ENCODE results near the gene CD300LF. TPM values are rescaled to one million over a fixed set of nuclear protein-coding genes. Genes with fewer than 3 reads are reported as not detected.
A peak's percentile ranks its signal among the peaks of the same experiment; 100 is the strongest.

CD300LF gene
- total RNA-seq, 4 donors from 2014 or later: 1.1 to 1.7 TPM; not detected in 2

DNA sequence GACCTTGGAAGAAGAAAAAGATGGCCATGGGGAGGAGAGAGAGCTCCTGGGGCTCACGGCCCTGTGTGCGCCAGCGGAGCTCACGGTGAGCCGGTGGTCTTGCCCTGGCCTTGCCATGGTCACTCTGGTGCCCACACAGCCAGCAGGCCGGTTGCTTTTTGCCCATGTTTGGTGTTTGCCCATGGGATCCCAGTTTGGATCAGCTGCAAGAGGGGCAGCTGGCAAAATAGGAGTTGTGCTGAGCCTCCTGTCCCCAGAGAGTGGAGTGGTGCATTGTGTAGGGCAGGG, 37.3 kb upstream of the CD300LF start:
- TF ChIP-seq POLR2A (IDR thresholded peaks at IDR 0.05) (no peak), CTCF (IDR thresholded peaks at IDR 0.05) (no peak)
- H3K9me3 ChIP-seq: no peaks in the 10 kb centered on the region
- DNase-seq: no peak
- peaks cover 3 to 63% (median 10%) of the 10 kb centered on the region in 4 donors for H3K4me1 ChIP-seq
- peak overlapping the region; percentile 94 to 98 (median 94) for H3K27ac ChIP-seq
- no peaks in the 10 kb centered on the region for H3K27me3 ChIP-seq
- peaks cover 0 to 3% (median 0%) of the 10 kb centered on the region in 3 donors for H3K36me3 ChIP-seq
- H3K4me3 ChIP-seq: peak overlapping the region; percentile 67 to 99 (median 86)

DNA sequence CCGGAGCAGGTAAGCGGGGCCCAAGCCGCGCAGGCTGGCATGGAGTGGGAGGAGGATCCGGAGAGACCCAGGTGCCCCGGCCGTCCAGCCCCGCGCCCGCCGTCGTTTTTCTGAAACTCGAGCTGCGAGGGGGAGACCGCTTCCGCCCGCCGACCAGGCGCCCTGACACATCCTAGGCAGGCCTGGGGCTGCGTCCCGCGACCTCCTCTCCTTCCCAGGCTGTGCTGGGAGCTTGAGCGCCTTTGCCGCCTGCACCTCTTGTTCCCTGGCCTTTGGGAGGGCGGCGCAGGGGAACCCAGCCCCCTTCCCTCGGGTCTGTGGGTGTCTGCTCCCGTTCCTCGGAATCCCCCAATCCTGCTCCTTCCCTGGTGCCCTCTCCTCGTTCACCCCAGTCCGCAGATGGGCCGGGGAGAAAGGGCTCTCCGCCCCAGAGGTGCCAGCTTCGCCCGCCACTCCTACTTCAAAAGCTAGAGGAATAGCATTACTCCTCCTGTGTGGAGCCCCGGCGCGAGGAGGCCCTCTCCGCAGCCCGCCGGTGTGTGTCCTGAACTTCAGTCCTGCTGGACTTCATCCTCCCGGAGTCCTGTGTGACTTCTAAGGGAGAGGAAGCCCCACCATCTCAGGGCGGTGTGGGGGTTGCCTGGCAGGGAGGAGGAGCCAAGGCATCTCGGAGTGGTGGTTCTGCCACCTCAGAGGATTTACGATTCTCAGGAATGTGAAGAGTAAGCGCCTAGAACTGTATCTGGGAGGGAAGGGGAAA, 36.7 kb upstream of the CD300LF start:
- no peak for TF ChIP-seq CTCF (IDR thresholded peaks at IDR 0.05)
- TF ChIP-seq POLR2A (IDR thresholded peaks at IDR 0.05): peak; percentile 90 to 94
- Histone ChIP-seq H3K27me3 (no peaks in the 10 kb centered on the region), H3K27ac (peak overlapping the region; percentile 94 to 98 (median 94)), H3K4me3 (peak overlapping the region; percentile 67 to 99 (median 86)), H3K9me3 (no peaks in the 10 kb centered on the region), H3K4me1 (peaks cover 3 to 63% (median 12%) of the 10 kb centered on the region in 4 donors), H3K36me3 (no peaks in the 10 kb centered on the region)
- DNase-seq: peak; percentile 49 to 87 (median 83)

GRCh38 chr17:74748529-74749278, 36.0 kb upstream of the CD300LF start, which contains the start of gene NHERF1:
TSS of gene NHERF1 (plus strand) at chr17:74748628. CDS start at chr17:74748847, 219 bp downstream.
- Histone ChIP-seq H3K4me1 (peaks cover 3 to 62% (median 18%) of the 10 kb centered on the region in 4 donors), H3K36me3 (no peaks in the 10 kb centered on the region), H3K27me3 (no peaks in the 10 kb centered on the region), H3K4me3 (peak within 1 kb of the TSS; percentile 67 to 99 (median 86)), H3K27ac (peak within 1 kb of the TSS; percentile 94 to 98 (median 94)), H3K9me3 (no peaks in the 10 kb centered on the region)
- DNase-seq: peak; percentile 96 to 97 (median 97)
- peak; percentile 99 for TF ChIP-seq POLR2A (IDR thresholded peaks at IDR 0.05)
- peak in 3 of 6 experiments; percentile 10 to 23 (median 21) for TF ChIP-seq CTCF (IDR thresholded peaks at IDR 0.05)

GRCh38 chr17:74748279-74748528, 35.5 kb upstream of the CD300LF start:
- no peak for DNase-seq
- H3K9me3 ChIP-seq: no peaks in the 10 kb centered on the region
- no peaks in the 10 kb centered on the region for H3K36me3 ChIP-seq
- peaks cover 3 to 57% (median 21%) of the 10 kb centered on the region in 4 donors for H3K4me1 ChIP-seq
- TF ChIP-seq POLR2A (IDR thresholded peaks at IDR 0.05): no peak
- peak; percentile 6 to 52 (median 37) for TF ChIP-seq CTCF (IDR thresholded peaks at IDR 0.05)
- no peaks in the 10 kb centered on the region for H3K27me3 ChIP-seq
- H3K27ac ChIP-seq: peak overlapping the region; percentile 94 to 98 (median 94)
- H3K4me3 ChIP-seq: peak overlapping the region; percentile 67 to 99 (median 86)

DNA sequence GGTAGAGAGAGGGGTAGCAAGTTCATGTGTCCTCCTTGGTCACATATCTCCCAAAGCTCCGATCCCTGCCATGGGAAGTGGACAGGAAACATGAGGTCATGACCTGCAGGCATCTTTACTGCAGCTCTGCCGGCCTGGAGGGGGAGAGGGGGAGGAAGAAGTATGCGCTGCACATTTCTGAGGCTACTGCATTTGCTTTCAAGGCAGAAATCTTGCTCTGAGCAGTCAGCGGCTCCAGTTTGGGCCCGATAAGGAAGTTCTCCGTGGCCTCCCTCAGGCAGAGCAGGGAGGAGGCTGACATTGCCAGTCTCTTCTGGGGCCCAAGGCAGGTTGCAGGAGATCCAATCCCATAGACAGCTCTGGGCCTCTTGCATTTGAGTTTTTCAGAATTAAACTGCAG, 34.2 kb upstream of the CD300LF start:
- H3K9me3 ChIP-seq: no peaks in the 10 kb centered on the region
- no peaks in the 10 kb centered on the region for H3K36me3 ChIP-seq
- peak overlapping the region in 2 of 4 donors; percentile 27 to 94 for H3K27ac ChIP-seq
- DNase-seq: no peak
- no peak overlapping the region for H3K4me3 ChIP-seq
- TF ChIP-seq CTCF (IDR thresholded peaks at IDR 0.05) (no peak), POLR2A (IDR thresholded peaks at IDR 0.05) (no peak)
- no peaks in the 10 kb centered on the region for H3K27me3 ChIP-seq
- peaks cover 3 to 46% (median 26%) of the 10 kb centered on the region in 4 donors for H3K4me1 ChIP-seq
